ENCODE results near the gene MED31. TPM values are rescaled to one million over a fixed set of nuclear protein-coding genes. Genes with fewer than 3 reads are reported as not detected.

The MED31 gene
- total RNA-seq, 2 donors from 2014 or later, result 17.3 to 25.3 TPM

GRCh38 chr17:6684460-6684783, 33.0 kb upstream of the MED31 start:
- ATAC-seq, result no peak

DNA sequence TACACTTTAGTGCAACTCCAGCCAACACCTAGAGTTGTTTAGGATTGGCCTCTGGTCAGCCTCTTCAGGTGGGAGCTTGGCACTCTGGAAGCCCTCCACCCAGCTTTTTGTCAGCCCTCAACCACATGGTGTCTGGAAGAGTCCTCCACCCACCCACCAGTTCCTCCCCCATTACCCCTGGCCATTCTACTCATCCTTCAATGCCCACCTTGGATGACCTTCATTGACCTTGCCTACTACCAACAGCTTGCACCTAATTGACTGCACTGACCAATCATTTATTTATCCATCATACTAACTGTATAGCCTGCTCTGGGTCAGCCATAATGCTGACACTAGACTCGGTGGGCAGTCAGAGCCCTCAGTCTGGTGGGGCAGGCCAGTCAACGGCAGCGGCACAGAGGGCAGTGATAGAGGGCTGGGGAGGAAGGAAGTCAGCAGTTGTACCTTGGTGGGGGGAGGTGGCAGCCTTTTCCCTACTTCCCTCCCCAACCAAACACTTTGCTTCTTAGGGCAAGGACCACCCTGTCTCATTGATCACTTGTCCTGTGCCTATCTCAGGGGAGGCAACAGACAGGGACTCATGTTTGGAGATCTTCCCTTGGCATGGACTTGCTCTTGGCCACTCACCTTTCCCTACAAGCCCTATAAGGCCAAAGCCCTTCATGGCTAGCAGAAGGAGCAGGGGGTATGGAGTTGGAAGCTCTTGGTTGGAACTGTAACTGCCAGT, 32.5 kb upstream of the MED31 start:
- ATAC-seq (no peak), DNase-seq (ENCODE audit: low spot score) (no peak)
- Mint-ChIP-seq H3K27me3 (peaks cover 33 to 35% of the 10 kb centered on the region in 2 donors), H3K27ac (no peak overlapping the region), H3K4me3 (no peak overlapping the region), H3K9me3 (no peaks in the 10 kb centered on the region), H3K36me3 (no peaks in the 10 kb centered on the region), H3K4me1 (ENCODE audit: low read depth in 2 of 2) (peaks cover 0 to 2% of the 10 kb centered on the region in 2 donors)

More at GRCh38 chr17:6684460-6684783, 33.0 kb upstream of the MED31 start:
- Mint-ChIP-seq H3K27me3 (peaks cover 31 to 32% of the 10 kb centered on the region in 2 donors), H3K9me3 (no peaks in the 10 kb centered on the region), H3K27ac (no peak overlapping the region), H3K4me1 (ENCODE audit: low read depth in 2 of 2) (peaks cover 0 to 2% of the 10 kb centered on the region in 2 donors), H3K4me3 (no peak overlapping the region), H3K36me3 (no peaks in the 10 kb centered on the region)
- DNase-seq (ENCODE audit: low spot score), result no peak

- peaks cover 40 to 42% of the 10 kb centered on the region in 2 donors for H3K27me3 Mint-ChIP-seq
- DNase-seq (ENCODE audit: low spot score) (no peak), ATAC-seq (no peak)
- no peaks in the 10 kb centered on the region for H3K9me3 Mint-ChIP-seq
- H3K4me3 Mint-ChIP-seq, result no peak overlapping the region
- H3K4me1 Mint-ChIP-seq (ENCODE audit: low read depth in 2 of 2), result peaks cover 0 to 2% of the 10 kb centered on the region in 2 donors
- H3K27ac Mint-ChIP-seq, result no peak overlapping the region
- no peaks in the 10 kb centered on the region for H3K36me3 Mint-ChIP-seq
Observed at GRCh38 chr17:6683081-6683684, 31.8 kb upstream of the MED31 start.

- H3K27ac Mint-ChIP-seq, result no peak overlapping the region
- H3K4me1 Mint-ChIP-seq (ENCODE audit: low read depth in 2 of 2), result peaks cover 0 to 6% of the 10 kb centered on the region in 2 donors
- H3K27me3 Mint-ChIP-seq, result peaks cover 44 to 45% of the 10 kb centered on the region in 2 donors
- H3K9me3 Mint-ChIP-seq, result no peaks in the 10 kb centered on the region
- no peak for DNase-seq (ENCODE audit: low spot score)
- H3K36me3 Mint-ChIP-seq, result no peaks in the 10 kb centered on the region
- ATAC-seq, result no peak
- H3K4me3 Mint-ChIP-seq, result no peak overlapping the region
Observed at GRCh38 chr17:6682339-6682738, 30.9 kb upstream of the MED31 start.

GRCh38 chr17:6681671-6682070, 30.3 kb upstream of the MED31 start:
- H3K27me3 Mint-ChIP-seq, result peaks cover 40 to 45% of the 10 kb centered on the region in 2 donors
- H3K27ac Mint-ChIP-seq, result no peak overlapping the region
- no peaks in the 10 kb centered on the region for H3K36me3 Mint-ChIP-seq
- H3K9me3 Mint-ChIP-seq, result no peaks in the 10 kb centered on the region
- DNase-seq (ENCODE audit: low spot score), result no peak
- peaks cover 0 to 8% of the 10 kb centered on the region in 2 donors for H3K4me1 Mint-ChIP-seq (ENCODE audit: low read depth in 2 of 2)
- no peak for ATAC-seq
- H3K4me3 Mint-ChIP-seq, result no peak overlapping the region

GRCh38 chr17:6681176-6681575, 29.8 kb upstream of the MED31 start:
- Mint-ChIP-seq H3K27me3 (peaks cover 39 to 42% of the 10 kb centered on the region in 2 donors), H3K36me3 (no peaks in the 10 kb centered on the region)

DNA sequence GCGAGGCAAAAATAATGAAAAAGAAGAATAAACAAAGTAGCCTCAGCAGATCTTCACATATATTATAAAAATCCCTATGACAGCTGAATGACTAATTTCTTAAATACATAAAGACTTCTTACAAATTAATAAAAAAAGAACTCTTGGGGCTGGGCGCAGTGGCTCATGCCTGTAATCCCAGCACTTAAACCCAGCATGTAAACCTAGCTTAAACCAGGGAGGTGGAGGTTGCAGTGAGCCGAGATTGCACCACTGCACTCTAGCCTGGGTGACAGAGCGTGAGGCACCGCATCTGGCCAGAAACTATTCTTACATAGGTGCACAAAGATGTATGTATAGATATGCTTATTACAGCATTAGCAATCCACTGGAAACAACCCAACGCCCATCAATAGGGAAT, 27.8 kb upstream of the MED31 start:
- H3K4me1 Mint-ChIP-seq (ENCODE audit: low read depth in 2 of 2), result peaks cover 0 to 7% of the 10 kb centered on the region in 2 donors
- no peak for DNase-seq (ENCODE audit: low spot score)
- ATAC-seq, result no peak
- no peak overlapping the region for H3K27ac Mint-ChIP-seq
- H3K27me3 Mint-ChIP-seq, result peaks cover 35 to 47% of the 10 kb centered on the region in 2 donors
- H3K9me3 Mint-ChIP-seq, result no peaks in the 10 kb centered on the region
- no peaks in the 10 kb centered on the region for H3K36me3 Mint-ChIP-seq
- no peak overlapping the region for H3K4me3 Mint-ChIP-seq

More at GRCh38 chr17:6681176-6681575, 29.8 kb upstream of the MED31 start:
- H3K4me1 Mint-ChIP-seq (ENCODE audit: low read depth in 2 of 2), result peaks cover 0 to 8% of the 10 kb centered on the region in 2 donors
- H3K9me3 Mint-ChIP-seq, result no peaks in the 10 kb centered on the region
- H3K27ac Mint-ChIP-seq, result no peak overlapping the region
- ATAC-seq, result no peak
- no peak for DNase-seq (ENCODE audit: low spot score)
- H3K4me3 Mint-ChIP-seq, result no peak overlapping the region

GRCh38 chr17:6677946-6678345, 26.5 kb upstream of the MED31 start:
- DNase-seq (ENCODE audit: low spot score) (no peak), ATAC-seq (no peak)
- no peaks in the 10 kb centered on the region for H3K36me3 Mint-ChIP-seq
- peaks cover 0 to 6% of the 10 kb centered on the region in 2 donors for H3K4me1 Mint-ChIP-seq (ENCODE audit: low read depth in 2 of 2)
- H3K27ac Mint-ChIP-seq, result no peak overlapping the region
- no peaks in the 10 kb centered on the region for H3K9me3 Mint-ChIP-seq
- H3K4me3 Mint-ChIP-seq, result peak overlapping the region; percentile 10
- peaks cover 38 to 47% of the 10 kb centered on the region in 2 donors for H3K27me3 Mint-ChIP-seq

DNA sequence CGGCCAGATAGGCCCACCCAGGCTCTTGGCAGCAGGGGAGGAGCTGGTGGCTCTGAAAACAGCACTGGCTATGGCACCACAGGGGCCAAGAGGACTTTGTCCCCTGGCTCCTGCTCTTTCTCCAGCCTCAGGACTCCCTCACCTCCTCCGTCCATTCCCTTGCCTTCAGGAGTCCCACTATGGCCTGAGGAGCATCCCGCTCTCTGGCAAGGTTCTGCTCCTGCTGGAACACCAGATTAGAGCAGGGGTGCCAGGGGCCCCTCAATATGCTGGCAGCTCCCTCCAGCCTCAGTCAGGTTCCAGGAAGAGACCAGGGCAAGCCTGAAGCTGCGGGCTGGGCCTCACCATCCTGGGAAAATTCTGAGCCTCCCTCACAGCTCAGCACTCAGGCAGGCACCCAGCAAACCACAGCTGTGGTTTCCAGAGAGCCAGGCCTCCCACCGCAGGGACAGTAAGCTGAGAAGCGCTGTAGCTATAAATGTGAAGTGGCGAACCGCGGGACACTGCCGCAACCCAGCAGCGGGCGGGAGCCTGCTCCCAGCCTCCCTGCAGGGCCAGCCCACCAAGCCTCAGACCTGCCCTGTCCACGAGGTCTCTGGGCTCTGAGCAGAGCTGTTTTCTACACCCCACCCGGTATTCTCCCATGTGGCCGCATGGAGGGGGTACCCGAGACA, 25.9 kb upstream of the MED31 start:
- Mint-ChIP-seq H3K27me3 (peaks cover 34 to 42% of the 10 kb centered on the region in 2 donors), H3K4me3 (peak overlapping the region; percentile 10), H3K36me3 (no peaks in the 10 kb centered on the region), H3K27ac (no peak overlapping the region), H3K4me1 (ENCODE audit: low read depth in 2 of 2) (peaks cover 0 to 6% of the 10 kb centered on the region in 2 donors), H3K9me3 (no peaks in the 10 kb centered on the region)
- DNase-seq (ENCODE audit: low spot score) (no peak), ATAC-seq (peak; percentile 48 to 67)

DNA sequence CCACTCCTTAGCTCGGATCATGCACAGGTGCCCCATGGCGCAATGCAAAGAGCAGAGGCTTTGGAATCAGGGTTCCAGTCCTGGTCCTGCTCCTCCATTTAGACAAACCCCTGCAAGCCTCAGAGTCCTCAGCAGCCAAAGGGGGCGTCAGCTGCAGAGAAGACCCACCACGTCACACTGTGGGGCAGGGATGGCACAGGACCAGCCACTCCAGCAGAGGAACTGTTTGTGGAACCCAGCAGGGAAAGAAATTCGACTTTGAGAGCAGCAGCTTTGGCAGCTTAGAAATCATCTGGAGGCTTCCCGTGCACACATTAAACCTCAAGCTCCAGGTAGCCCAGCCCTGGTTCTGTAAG, 25.4 kb upstream of the MED31 start:
- no peak for DNase-seq (ENCODE audit: low spot score)
- Mint-ChIP-seq H3K36me3 (no peaks in the 10 kb centered on the region), H3K4me3 (no peak overlapping the region), H3K9me3 (no peaks in the 10 kb centered on the region), H3K4me1 (ENCODE audit: low read depth in 2 of 2) (peaks cover 0 to 6% of the 10 kb centered on the region in 2 donors), H3K27ac (no peak overlapping the region), H3K27me3 (peaks cover 29 to 37% of the 10 kb centered on the region in 2 donors)
- ATAC-seq, result no peak

- Mint-ChIP-seq H3K9me3 (no peaks in the 10 kb centered on the region), H3K36me3 (no peaks in the 10 kb centered on the region), H3K27ac (no peak overlapping the region), H3K4me1 (ENCODE audit: low read depth in 2 of 2) (peaks cover 0 to 6% of the 10 kb centered on the region in 2 donors), H3K27me3 (peaks cover 26 to 28% of the 10 kb centered on the region in 2 donors), H3K4me3 (no peak overlapping the region)
- DNase-seq (ENCODE audit: low spot score), result no peak
- no peak for ATAC-seq
Observed at GRCh38 chr17:6675201-6675825, 23.9 kb upstream of the MED31 start.

- DNase-seq (ENCODE audit: low spot score) (no peak), ATAC-seq (no peak)
- Mint-ChIP-seq H3K36me3 (no peaks in the 10 kb centered on the region), H3K4me3 (no peak overlapping the region), H3K27ac (no peak overlapping the region), H3K4me1 (ENCODE audit: low read depth in 2 of 2) (peaks cover 0 to 6% of the 10 kb centered on the region in 2 donors), H3K9me3 (no peaks in the 10 kb centered on the region), H3K27me3 (peaks cover 29 to 31% of the 10 kb centered on the region in 2 donors)
Observed at GRCh38 chr17:6674586-6674985, 23.2 kb upstream of the MED31 start.

DNA sequence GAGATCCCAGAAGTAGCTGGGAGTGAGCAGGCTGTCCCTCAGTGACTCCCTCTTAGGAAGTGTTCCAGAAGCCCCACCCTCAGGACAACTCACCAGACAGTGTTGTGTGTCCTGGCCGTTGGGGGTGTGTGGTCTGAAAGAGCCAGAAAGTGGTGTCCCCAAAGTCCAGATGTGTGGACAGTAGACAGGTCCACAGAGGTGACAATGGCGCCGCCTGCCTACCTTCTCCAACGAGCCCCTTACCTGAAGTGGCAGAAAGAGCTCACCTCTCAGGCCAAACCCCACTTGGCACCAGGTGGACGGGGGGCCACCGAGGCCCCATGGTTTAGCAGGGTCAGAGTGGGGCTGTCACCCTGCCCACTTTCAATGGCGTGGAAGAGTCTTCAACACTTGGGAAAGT, 20.0 kb upstream of the MED31 start:
- no peak overlapping the region for H3K4me3 Mint-ChIP-seq
- H3K36me3 Mint-ChIP-seq, result no peaks in the 10 kb centered on the region
- DNase-seq (ENCODE audit: low spot score) (no peak), ATAC-seq (no peak)
- peaks cover 32 to 35% of the 10 kb centered on the region in 2 donors for H3K27me3 Mint-ChIP-seq
- H3K27ac Mint-ChIP-seq, result no peak overlapping the region
- peaks cover 0 to 4% of the 10 kb centered on the region in 2 donors for H3K4me1 Mint-ChIP-seq (ENCODE audit: low read depth in 2 of 2)
- H3K9me3 Mint-ChIP-seq, result no peaks in the 10 kb centered on the region

- Mint-ChIP-seq H3K27me3 (peaks cover 30 to 34% of the 10 kb centered on the region in 2 donors), H3K27ac (no peak overlapping the region), H3K4me1 (ENCODE audit: low read depth in 2 of 2) (peaks cover 0 to 4% of the 10 kb centered on the region in 2 donors), H3K4me3 (no peak overlapping the region), H3K36me3 (no peaks in the 10 kb centered on the region), H3K9me3 (no peaks in the 10 kb centered on the region)
- DNase-seq (ENCODE audit: low spot score) (no peak), ATAC-seq (no peak)
Observed at GRCh38 chr17:6670999-6671398, 19.6 kb upstream of the MED31 start.

Measured in natural killer cell treated with Interleukin-12 subunit alpha and Interleukin-12 subunit beta and Interleukin-15 and Interleukin-18, amount 100 ng/mL, for 72 hours (primary cell).